Heart right ventricle (tissue), 16 donors: ENCODE measurements around the gene NEDD8. TPM values are rescaled to one million over a fixed set of nuclear protein-coding genes. Genes with fewer than 3 reads are reported as not detected.

Experiments
- ATAC-seq, 8 donors: fragments of 200-7000 bp; cut with Tn5 transposase; one replicate each; pipeline ENCODE4 v1.9.1; 2020; ENCODE audit warnings: mild to moderate bottlenecking in 8 of 8, moderate library complexity in 8 of 8, moderate number of reproducible peaks in 1 of 8
- DNase-seq, 2 donors: peaks; one replicate each; pipeline ENCODE4 v3.0.0-alpha.2; 2020
- H3K27ac ChIP-seq, 10 donors: fragments of 200-600 bp; sonication (generic) in 2 of 10; one replicate each; pipeline versions ENCODE4 v1.5.0 to v1.8.0; 2020 to 2022; ENCODE audit warnings: mild to moderate bottlenecking in 3 of 10
- H3K27me3 ChIP-seq, 7 donors: fragments of 200-600 bp; one replicate each; pipeline ENCODE4 v1.8.0; 2021 to 2022; ENCODE audit warnings: mild to moderate bottlenecking in 2 of 7
- H3K36me3 ChIP-seq, 9 donors: fragments of 200-600 bp; sonication (generic) in 1 of 9; one replicate each; pipeline versions ENCODE4 v1.5.0 to v1.8.0; 2020 to 2022; ENCODE audit warnings: mild to moderate bottlenecking in 2 of 9
- H3K4me1 ChIP-seq, 9 donors: fragments of 200-600 bp; sonication (generic) in 1 of 9; one replicate each; pipeline versions ENCODE4 v1.5.0 to v1.8.0; 2020 to 2022; ENCODE audit warnings: mild to moderate bottlenecking in 4 of 9
- H3K4me3 ChIP-seq, 10 donors: fragments of 200-600 bp; sonication (generic) in 2 of 10; one replicate each; pipeline versions ENCODE4 v1.5.0 to v1.8.0; 2020 to 2022; ENCODE audit warnings: mild to moderate bottlenecking in 7 of 10, moderate library complexity in 2 of 10
- H3K9me3 ChIP-seq, 11 donors: fragments of 200-600 bp in 10 of 11; sonication (generic) in 2 of 11; one replicate each; pipeline versions ENCODE4 v1.5.0 to v1.8.0; 2013 to 2022; ENCODE audit warnings: mild to moderate bottlenecking in 2 of 11, control low read depth in 1 of 11, moderate library complexity in 1 of 11
- WGBS, 2 donors: extraction: QIAGEN DNeasy Blood & Tissue Kit; methylation state at CpG; one replicate each; pipeline ENCODE4 v1.1.7; 2013; ENCODE audit warnings: inconsistent platforms in 1 of 2; 5-methylcytosine and 5-hydroxymethylcytosine counted together
- intact Hi-C, 10 donors: fragments of 100-400 bp; cut with DNase I; formaldehyde crosslinking; loops; one replicate each; pipeline versions ENCODE4 v1.11.1 to v1.14.2; 2022
- polyA plus RNA-seq, 2 donors: library from polyadenylated mRNA; stranded (reverse); fragments of 200-250 nt; gene quantifications; one replicate each; pipeline ENCODE4 v1.2.3, GENCODE V29; 2013
- total RNA-seq, 10 donors: library from RNA; stranded (reverse); fragmentation: NEBNext Ultra II Directional in 3 of 10; extraction: Animal tissue kit (Norgen Biotek cat#: 25700) in 3 of 10; gene quantifications; one replicate each; pipeline versions ENCODE4 v1.2.1 to v1.2.4, GENCODE V29; 2021 to 2023
- TF ChIP-seq, protein P1 (sequence below), 9 donors: fragments of 200-600 bp; sonication (generic) in 2 of 9; IDR thresholded peaks; one replicate each; pipeline versions ENCODE4 v1.5.0 to v1.8.0; 2021 to 2022; ENCODE audit warnings: antibody characterized with exemption in 9 of 9, mild to moderate bottlenecking in 5 of 9, moderate library complexity in 1 of 9
- donor health status: Arrhythmogenic right ventricular cardiomyopathy.
- donor health status: ischemic (EF 13 %, LVEDD 7.1; RV severe dilation, severe dysfunction).
- donor health status: healthy with polysubstance abuse.
- donor health status: DM: no; HTN: yes; CAD: no.
- donor health status: DM: no; HTN: no; CAD: no.
- donor health status: ischemic (EF 25% LVEDD 6.9; RV normal size, moderate dysfunction).
- donor health status: ischemic (EF 25% LVEDD 5.7; RV mildly dilated, moderate dysfunction).
- donor health status: healthy.
- donor health status: DM: yes; HTN: yes; CAD: no.
- donor health status: Ischemic cardiomyopathy.
- donor health status: ischemic (EF 35%, LVEDD 5.7; RV mildly dilated, moderate dysfunction).
- donor health status: nonischemic (EF 11% LVEDD 7.7; RV severe dilation, severe dysfunction).
- donor health status: DM: yes; HTN: yes; CAD: no.
- donor health status: PGD.
- donor health status: ischemic (EF 29% LVEDD 5.4; RV normal size, mild dysfunction).
- donor health status: nonischemic (EF 23%, LVEDD 6.1; RV moderate dilation, normal function).

The NEDD8 gene
- total and polyA plus RNA-seq, 12 donors: 154 to 325 (median 199) TPM

DNA sequence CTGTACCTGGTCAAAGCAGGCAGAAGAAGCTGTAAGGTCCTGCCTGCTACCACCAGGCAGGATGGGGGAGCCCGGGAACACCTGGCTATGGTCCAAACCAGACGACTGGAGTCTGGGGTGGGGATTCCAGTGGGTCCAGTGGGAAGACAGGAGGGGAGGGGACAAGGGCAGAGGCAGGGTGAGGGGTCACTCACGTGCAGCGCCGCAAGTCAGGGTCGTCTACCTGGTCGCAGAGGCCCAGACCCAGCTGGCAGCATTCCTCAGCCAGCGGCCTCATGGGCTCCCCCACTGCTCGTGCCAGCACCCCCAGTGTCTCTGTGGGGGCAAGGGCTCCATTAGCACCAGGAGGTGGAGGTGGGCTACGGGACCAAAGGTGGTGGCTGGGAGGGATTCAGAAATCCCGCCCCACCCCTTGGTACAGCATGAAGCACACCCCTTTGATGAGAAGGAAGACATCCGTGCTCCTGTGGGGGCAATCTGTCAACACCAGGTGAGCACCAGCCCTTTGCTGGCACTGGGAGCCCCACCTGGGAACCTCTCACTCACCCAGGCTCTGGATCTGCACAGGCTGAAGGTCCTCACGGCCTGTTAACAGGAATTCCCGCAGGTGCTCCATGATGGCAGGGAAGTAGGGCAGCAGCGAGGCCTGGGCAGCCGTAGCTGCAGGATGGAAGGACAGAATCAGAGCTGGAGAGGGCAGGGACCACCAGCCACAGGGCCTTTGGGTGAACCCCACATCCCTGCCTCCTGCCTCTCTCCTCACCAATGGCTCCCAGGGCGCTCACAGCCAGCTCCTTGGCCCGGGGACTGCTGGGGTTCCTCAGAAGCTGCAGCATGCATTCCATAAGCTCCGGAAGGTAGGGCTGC is 47.8 kb downstream of the NEDD8 start:
- Histone ChIP-seq H3K9me3 (no peaks in the 10 kb centered on the region), H3K27me3 (no peaks in the 10 kb centered on the region), H3K27ac (no peak overlapping the region), H3K4me1 (peaks cover 4 to 37% (median 31%) of the 10 kb centered on the region in 9 donors), H3K4me3 (no peak overlapping the region), H3K36me3 (peaks cover 0 to 80% (median 25%) of the 10 kb centered on the region in 9 donors)
- WGBS, 2 donors: 88 to 89% methylated on average over 19 of the region's 19 CpGs
- intact Hi-C loops: no loop called here
- no peak for ATAC-seq
- TF ChIP-seq, protein P1, sequence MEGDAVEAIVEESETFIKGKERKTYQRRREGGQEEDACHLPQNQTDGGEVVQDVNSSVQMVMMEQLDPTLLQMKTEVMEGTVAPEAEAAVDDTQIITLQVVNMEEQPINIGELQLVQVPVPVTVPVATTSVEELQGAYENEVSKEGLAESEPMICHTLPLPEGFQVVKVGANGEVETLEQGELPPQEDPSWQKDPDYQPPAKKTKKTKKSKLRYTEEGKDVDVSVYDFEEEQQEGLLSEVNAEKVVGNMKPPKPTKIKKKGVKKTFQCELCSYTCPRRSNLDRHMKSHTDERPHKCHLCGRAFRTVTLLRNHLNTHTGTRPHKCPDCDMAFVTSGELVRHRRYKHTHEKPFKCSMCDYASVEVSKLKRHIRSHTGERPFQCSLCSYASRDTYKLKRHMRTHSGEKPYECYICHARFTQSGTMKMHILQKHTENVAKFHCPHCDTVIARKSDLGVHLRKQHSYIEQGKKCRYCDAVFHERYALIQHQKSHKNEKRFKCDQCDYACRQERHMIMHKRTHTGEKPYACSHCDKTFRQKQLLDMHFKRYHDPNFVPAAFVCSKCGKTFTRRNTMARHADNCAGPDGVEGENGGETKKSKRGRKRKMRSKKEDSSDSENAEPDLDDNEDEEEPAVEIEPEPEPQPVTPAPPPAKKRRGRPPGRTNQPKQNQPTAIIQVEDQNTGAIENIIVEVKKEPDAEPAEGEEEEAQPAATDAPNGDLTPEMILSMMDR (IDR thresholded peaks at IDR 0.05): no peak
- DNase-seq: no peak

DNA sequence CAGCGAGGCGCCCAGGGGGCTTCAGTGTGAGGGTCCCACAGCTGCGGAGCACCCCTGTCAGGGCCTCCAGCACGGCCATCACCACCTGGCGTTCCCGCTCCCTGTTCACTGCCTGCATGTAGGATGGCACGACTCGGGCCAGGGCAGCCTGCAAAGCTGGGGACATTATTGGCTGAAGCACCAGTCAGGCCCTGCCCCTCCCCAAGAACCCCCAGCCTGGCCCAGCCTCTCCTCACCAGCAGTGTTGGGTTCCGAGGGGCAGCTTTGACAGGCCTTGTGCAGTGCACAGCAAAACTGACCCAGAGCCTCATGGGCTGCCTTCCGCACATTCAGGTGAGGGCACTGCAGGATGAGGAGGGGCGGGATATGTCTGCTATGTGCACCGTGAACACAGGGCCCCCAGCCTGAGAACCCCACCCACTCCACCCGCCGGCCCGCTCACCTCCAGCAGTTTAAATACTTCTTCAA is 49.1 kb downstream of the NEDD8 start:
- Histone ChIP-seq H3K36me3 (peaks cover 0 to 93% (median 35%) of the 10 kb centered on the region in 9 donors), H3K27ac (no peak overlapping the region), H3K4me1 (peaks cover 3 to 30% (median 22%) of the 10 kb centered on the region in 9 donors), H3K27me3 (no peaks in the 10 kb centered on the region), H3K9me3 (no peaks in the 10 kb centered on the region), H3K4me3 (no peak overlapping the region)
- 89 to 94% methylated on average over 15 of the region's 15 CpGs for WGBS, 2 donors
- ATAC-seq (no peak), DNase-seq (no peak)
- TF ChIP-seq, protein P1 (IDR thresholded peaks at IDR 0.05): no peak
- intact Hi-C loops: no loop called here

DNA sequence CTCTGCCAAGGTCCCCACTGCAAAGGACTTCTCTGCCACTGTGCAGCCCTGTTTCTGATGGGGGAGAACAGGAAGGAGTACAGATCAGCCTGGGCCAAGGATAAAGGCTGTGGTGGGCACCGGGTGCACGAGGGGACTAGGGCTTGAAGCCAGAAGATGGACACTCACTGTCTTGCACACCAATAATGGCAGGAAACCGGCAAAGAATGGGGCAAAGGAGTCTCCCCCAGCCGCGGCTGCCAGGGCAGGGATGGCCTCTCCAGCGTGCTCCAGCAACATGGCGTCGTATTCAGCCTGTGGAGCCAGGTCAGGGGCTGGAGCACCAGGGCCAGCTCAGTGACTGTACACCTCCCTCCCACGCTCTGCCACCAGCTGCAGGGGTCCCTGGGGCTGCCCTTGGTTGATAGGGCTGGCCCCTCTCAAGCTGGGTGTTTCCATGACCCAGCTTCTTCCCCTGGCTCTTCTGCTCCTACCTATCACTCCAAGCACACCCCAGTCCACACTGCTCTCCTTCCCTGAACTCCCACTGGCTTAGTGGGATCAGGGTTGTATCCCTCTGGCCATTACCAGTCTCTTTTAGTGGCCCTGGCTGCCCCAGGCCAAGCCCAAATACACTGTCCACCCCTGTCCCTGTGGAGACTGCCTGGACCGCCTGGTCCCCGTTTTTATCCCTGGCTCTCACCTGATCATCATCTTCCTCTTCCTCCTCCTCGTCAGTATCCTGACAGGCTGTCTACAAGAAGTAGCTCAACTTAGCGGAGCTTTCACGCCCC is 49.9 kb downstream of the NEDD8 start:
- Histone ChIP-seq H3K4me3 (no peak overlapping the region), H3K4me1 (peaks cover 0 to 22% (median 14%) of the 10 kb centered on the region in 9 donors), H3K27ac (no peak overlapping the region), H3K27me3 (no peaks in the 10 kb centered on the region), H3K9me3 (no peaks in the 10 kb centered on the region), H3K36me3 (peaks cover 0 to 100% (median 36%) of the 10 kb centered on the region in 9 donors)
- no peak for DNase-seq
- TF ChIP-seq, protein P1 (IDR thresholded peaks at IDR 0.05): no peak
- ATAC-seq: no peak
- intact Hi-C loops: no loop called here
- WGBS, 2 donors: 82 to 89% methylated on average over 14 of the region's 14 CpGs

DNA sequence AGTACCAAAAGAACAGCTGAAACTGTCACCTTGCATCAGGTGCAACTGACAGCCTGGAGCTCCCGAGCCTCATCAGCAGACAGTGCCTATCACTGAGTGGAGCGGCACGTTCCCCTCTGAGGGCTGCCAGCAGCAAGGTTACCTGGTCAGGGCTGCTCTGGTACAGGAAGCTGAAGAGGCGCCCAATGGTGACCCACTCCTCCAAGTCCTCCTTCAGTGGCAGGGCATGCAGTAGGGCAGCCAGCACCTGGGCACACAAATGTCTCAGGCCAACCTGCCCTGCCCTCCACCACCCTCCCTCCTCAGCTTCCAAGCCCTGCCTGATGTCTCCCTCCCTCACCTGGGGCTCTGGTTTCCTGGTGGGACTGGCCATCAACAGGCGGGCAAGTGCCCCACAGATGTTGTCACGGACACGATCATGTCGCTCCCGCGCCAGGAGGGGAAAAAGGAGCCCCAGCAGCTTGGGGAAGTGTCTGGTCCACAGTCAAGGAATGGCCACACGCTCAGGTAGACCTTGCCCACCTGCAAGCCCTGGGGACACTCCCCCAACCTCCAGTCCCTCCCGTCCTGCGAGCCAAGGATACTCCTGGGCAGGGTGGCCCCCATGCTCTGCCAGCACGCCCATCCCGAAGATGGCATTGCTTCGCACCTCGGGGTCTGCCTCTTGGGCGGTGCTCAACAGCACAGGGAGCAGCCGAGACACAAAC is 50.6 kb downstream of the NEDD8 start:
- WGBS, 2 donors: 90 to 92% methylated on average over 19 of the region's 19 CpGs
- H3K4me1 ChIP-seq: peaks cover 0 to 19% (median 12%) of the 10 kb centered on the region in 9 donors
- no peak overlapping the region for H3K4me3 ChIP-seq
- no peaks in the 10 kb centered on the region for H3K9me3 ChIP-seq
- TF ChIP-seq, protein P1 (IDR thresholded peaks at IDR 0.05): no peak
- peaks cover 0 to 100% (median 43%) of the 10 kb centered on the region in 9 donors for H3K36me3 ChIP-seq
- intact Hi-C loops: no loop called here
- H3K27me3 ChIP-seq: no peaks in the 10 kb centered on the region
- DNase-seq (no peak), ATAC-seq (no peak)
- H3K27ac ChIP-seq: no peak overlapping the region
